ENCODE data around the gene IL5.
"Not testable (repeated sequence)": the region's sequence is repeated elsewhere in the genome, so short reads cannot be mapped to it uniquely, and the experiment has no call there.

The IL5 gene

GRCh38 chr5:132540149-132540548, 3.2 kb downstream of the IL5 start:
- H3K4me3 ChIP-seq (ENCODE audit: low read depth, low read length): no peak overlapping the region
- no peak for DNase-seq (ENCODE audit: low read depth)

GRCh38 chr5:132539716-132540115, 3.6 kb downstream of the IL5 start:
- no peak for DNase-seq (ENCODE audit: low read depth)
- no peak overlapping the region for H3K4me3 ChIP-seq (ENCODE audit: low read depth, low read length)

- DNase-seq (ENCODE audit: low read depth): no peak
- H3K4me3 ChIP-seq (ENCODE audit: low read depth, low read length): no peak overlapping the region
Observed at GRCh38 chr5:132530946-132531345, 12.4 kb downstream of the IL5 start.

GRCh38 chr5:132528866-132529634, 14.3 kb downstream of the IL5 start:
- no peak for DNase-seq (ENCODE audit: low read depth)

DNA sequence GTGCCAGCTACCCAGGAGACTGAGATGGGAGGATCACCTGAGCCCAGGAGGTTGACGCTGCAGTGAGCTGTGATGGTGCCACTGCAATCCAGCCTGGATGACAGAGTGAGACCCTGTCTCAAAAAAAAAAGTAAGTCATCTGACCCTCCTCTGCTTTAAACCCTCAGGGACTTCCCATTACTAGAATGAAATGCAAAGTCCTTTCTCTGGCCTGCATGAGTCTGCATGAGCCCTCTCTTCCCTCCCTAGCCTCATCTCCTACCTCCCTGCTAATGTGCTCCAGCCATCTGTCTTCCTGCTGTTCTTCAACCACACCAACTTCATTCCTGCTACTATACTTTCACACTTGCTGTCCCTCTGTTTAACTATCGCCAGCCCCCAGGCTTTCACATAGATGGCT, 15.3 kb downstream of the IL5 start:
- no peak for DNase-seq (ENCODE audit: low read depth)
- no peak overlapping the region for H3K4me3 ChIP-seq (ENCODE audit: low read depth, low read length)

More at GRCh38 chr5:132528866-132529634, 14.3 kb downstream of the IL5 start:
- no peak overlapping the region for H3K4me3 ChIP-seq (ENCODE audit: low read depth, low read length)

GRCh38 chr5:132526974-132527564, 16.3 kb downstream of the IL5 start:
- no peak overlapping the region for H3K4me3 ChIP-seq (ENCODE audit: low read depth, low read length)
- no peak for DNase-seq (ENCODE audit: low read depth)

DNA sequence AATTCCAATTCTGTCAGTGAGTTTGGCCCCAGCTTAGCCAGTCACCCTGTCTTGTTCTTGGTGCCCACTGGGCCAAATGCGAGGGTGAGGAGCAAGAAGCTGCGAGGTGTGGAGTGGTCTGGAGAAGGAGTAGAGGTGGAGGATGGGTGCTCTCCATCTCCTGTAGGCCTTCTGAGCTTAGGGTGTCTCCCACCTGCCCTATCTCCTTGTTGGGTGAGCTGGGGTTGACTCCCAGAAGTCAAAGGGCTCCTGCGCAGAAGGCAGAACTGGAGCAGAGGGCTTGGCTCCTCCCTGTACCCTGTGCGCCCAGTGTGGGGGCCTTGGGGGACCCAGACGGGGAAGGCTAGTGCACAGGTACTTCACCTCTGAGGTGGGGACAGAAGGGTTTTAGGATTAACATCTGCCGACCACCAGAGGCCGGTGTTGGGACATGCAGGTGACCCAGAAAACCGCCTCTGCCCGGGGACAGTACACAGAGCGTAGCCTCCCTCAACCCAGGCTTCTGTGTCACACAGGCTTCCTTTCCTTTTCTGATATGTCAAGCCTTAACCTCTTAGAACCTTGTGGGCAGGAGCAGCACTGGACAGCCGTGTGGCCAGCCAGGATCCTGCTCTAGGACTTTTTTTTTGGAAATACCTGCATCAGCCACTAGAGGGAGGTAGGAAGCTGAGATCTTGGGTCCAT, 16.9 kb downstream of the IL5 start:
- H3K4me3 ChIP-seq (ENCODE audit: low read depth, low read length): no peak overlapping the region
- no peak for DNase-seq (ENCODE audit: low read depth)

DNA sequence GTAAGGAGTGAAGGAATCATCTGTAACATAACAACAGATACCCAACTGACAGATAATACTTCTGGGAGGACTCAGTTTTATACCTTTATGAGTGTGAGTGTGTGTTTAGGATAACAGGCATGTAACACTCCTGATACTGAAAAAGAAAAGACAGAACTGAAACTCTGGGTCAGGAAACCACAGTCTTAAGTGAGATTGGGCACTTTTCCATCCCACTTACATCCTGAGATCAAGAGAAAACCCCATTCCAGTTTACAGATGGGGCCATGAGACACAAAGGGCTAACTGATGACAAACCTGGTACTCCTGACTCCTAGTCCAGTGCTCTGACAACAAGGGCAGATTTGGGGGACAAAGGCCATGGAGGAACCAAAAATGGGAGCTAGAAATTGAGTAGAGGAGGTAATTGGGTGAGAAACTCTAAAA, 18.0 kb downstream of the IL5 start:
- no peak overlapping the region for H3K4me3 ChIP-seq (ENCODE audit: low read depth, low read length)
- no peak for DNase-seq (ENCODE audit: low read depth)

GRCh38 chr5:132524877-132525276, 18.4 kb downstream of the IL5 start:
- H3K4me3 ChIP-seq (ENCODE audit: low read depth, low read length); DNase-seq (ENCODE audit: low read depth): not testable (repeated sequence)

DNA sequence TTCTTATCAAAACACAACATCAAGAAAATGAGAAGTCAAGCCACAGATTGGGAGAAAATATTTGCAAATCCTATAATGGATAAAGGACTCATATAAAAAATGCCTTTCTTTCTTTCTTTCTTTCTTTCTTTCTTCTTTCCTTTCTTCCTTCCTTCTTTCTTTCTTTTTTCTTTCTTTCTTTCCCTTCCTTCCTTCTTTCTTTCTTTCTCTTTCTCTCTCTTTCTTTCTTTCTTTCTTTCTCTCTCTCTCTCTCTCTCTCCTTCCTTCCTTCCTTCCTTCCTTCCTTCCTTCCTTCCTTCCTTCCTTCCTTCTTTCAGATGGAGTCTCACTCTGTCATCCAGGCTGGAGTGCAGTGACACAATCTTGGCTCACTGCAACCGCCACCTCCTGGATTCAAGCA, 21.3 kb downstream of the IL5 start:
- DNase-seq (ENCODE audit: low read depth); H3K4me3 ChIP-seq (ENCODE audit: low read depth, low read length): not testable (repeated sequence)

DNA sequence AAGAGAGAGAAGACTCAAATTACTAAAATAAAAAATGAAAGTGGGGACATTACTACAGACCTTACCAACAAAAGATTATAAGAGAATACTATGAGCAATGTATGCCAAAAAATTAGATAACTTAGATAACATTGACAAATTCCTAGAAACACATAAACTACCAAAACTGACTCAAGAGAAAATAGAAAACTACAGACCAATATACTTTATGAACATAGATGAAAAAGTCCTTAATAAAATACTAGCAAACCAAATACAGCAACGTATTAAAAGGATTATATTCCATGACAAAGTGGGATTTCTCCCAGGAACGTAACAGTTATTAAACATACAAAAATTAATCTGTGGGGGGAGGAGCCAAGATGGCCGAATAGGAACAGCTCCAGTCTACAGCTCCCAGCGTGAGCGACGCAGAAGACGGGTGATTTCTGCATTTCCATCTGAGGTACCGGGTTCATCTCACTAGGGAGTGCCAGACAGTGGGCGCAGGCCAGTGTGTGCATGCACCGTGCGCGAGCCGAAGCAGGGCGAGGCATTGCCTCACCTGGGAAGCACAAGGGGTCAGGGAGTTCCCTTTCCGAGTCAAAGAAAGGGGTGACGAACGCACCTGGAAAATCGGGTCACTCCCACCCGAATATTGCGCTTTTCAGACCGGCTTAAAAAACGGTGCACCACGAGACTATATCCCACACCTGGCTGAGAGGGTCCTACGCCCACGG, 29.5 kb downstream of the IL5 start:
- not testable (repeated sequence) for DNase-seq (ENCODE audit: low read depth); H3K4me3 ChIP-seq (ENCODE audit: low read depth, low read length)

DNA sequence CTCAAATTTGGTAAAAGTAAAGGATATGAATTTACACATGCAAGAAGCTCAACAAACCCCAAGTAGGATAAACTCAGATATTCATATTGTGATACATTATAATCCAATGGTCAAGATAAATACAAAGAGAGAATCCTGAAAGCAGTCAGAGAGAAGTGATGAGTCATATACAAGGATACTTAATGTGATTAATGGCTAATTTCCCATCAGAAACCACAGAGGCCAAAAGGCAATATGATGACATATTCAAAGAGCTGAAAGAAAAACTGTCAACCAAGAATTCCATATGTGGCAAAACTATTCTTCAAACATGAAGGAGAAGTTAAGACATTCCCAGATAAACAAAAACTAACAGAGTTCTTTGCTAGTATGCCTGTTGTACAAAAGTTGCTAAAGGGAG, 33.2 kb downstream of the IL5 start:
- H3K4me3 ChIP-seq (ENCODE audit: low read depth, low read length): no peak overlapping the region
- peak; percentile 65 for DNase-seq (ENCODE audit: low read depth)

DNA sequence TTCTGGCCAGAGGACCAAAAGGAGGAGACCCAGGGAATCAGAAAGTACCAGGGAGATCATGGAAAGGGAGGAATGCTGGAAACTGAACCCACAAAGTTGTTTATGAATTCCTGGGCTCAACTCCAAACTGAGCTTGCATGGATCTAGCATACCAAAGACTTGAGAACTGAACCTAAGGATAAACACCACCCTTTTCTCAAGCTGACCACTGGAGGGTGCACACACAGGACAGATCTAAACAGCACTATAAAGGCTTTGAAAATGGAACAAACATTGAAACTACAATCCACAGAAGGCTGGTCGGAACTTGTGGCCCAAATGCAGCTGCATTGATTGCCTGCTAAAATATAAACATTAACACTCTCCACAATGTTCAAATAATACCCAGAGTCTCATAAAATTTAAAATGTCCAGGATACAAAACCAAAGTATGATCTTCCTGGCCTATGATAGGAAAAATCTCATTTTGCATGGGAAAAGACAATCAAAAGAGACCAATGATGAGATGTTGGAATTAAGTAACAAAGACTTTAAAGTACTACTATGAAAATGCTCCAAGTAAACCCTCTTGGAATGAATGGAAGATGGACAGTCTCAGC, 37.1 kb downstream of the IL5 start:
- H3K4me3 ChIP-seq (ENCODE audit: low read depth, low read length): no peak overlapping the region
- peak; percentile 70 for DNase-seq (ENCODE audit: low read depth)

GRCh38 chr5:132505641-132506040, 37.7 kb downstream of the IL5 start:
- no peak for DNase-seq (ENCODE audit: low read depth)
- no peak overlapping the region for H3K4me3 ChIP-seq (ENCODE audit: low read depth, low read length)

DNA sequence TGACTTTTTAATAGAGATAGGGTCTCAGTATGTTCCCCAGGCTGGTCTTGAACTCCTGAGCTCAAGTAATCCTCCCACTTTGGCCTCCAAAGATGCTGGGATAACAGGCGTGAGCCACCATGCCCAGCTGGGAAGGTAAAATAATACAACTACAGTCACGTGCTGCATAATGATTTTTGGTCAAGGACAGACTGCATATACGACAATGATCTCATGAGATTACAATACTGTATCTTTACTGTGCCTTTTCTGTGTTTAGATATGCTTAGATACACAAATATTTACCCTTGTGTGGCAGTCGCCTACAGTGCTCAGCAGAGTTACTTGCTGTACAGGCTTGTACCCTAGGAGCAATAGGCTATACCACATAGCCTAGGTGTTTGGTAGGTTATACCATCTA, 38.6 kb downstream of the IL5 start:
- DNase-seq (ENCODE audit: low read depth): no peak
- no peak overlapping the region for H3K4me3 ChIP-seq (ENCODE audit: low read depth, low read length)

- no peak overlapping the region for H3K4me3 ChIP-seq (ENCODE audit: low read depth, low read length)
- no peak for DNase-seq (ENCODE audit: low read depth)
Observed at GRCh38 chr5:132503244-132503643, 40.1 kb downstream of the IL5 start.

GRCh38 chr5:132501961-132502931, 41.1 kb downstream of the IL5 start:
- H3K4me3 ChIP-seq (ENCODE audit: low read depth, low read length): no peak overlapping the region
- no peak for DNase-seq (ENCODE audit: low read depth)

DNA sequence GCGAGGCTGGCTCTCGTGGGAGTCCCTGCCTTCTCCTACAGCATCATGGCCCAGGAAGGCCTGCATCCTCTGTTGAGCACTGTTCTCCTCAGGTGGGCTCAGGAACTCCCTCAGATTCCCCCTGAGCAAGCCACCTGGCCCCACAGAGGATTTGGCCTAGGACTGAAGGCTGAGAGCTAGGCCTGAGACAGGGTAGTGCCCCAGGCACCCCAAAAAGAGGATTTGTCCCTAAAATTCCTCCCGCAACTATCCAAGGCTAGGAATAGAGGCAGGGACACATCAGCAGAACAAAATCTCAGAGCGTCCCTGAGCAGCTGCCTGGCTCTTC, 41.7 kb downstream of the IL5 start:
- H3K4me3 ChIP-seq (ENCODE audit: low read depth, low read length): no peak overlapping the region
- DNase-seq (ENCODE audit: low read depth): no peak
